Breast epithelium (tissue), 4 donors: ENCODE results near the gene CDC42SE1. TPM values are rescaled to one million over a fixed set of nuclear protein-coding genes. Genes with fewer than 3 reads are reported as not detected.

Experiments
- DNase-seq, 2 donors: peaks; one replicate each; pipeline ENCODE4 v3.0.0-alpha.2; 2019; ENCODE audit warnings: low spot score in 2 of 2
- H3K27ac ChIP-seq, 2 donors: fragments of 200-600 bp; sonication (generic) in 1 of 2; one replicate each; pipeline ENCODE4 v1.5.1; 2016 to 2019; ENCODE audit warnings: mild to moderate bottlenecking in 1 of 2
- H3K27me3 ChIP-seq, 2 donors: fragments of 200-600 bp; sonication (generic) in 1 of 2; one replicate each; pipeline versions ENCODE4 v1.5.1 to v1.6.0; 2017 to 2019; ENCODE audit warnings: control low read depth in 1 of 2, mild to moderate bottlenecking in 1 of 2
- H3K36me3 ChIP-seq: fragments of 200-600 bp; one replicate; pipeline ENCODE4 v1.5.1; 2019
- H3K4me1 ChIP-seq, 2 donors: fragments of 200-600 bp; sonication (generic); one replicate each; pipeline ENCODE4 v1.5.1; 2016 to 2019; ENCODE audit warnings: control low read depth in 1 of 2
- H3K4me3 ChIP-seq, 3 donors: fragments of 200-600 bp; sonication (generic); 1 replicate in 2 of 3; 2 replicates in 1 of 3; pipeline ENCODE4 v1.5.1; 2016 to 2019; ENCODE audit warnings: mild to moderate bottlenecking in 3 of 3, moderate library complexity in 2 of 3
- H3K9me3 ChIP-seq, 2 donors: fragments of 200-600 bp; sonication (generic) in 1 of 2; one replicate each; pipeline ENCODE4 v1.5.1; 2016 to 2019; ENCODE audit warnings: control low read depth in 1 of 2
- CTCF ChIP-seq, 3 donors: fragments of 450-650 bp; IDR thresholded peaks; one replicate each; pipeline ENCODE4 v1.5.1; 2016 to 2017; ENCODE audit warnings: antibody characterized with exemption in 3 of 3, mild to moderate bottlenecking in 3 of 3, moderate library complexity in 3 of 3
- POLR2A ChIP-seq: fragments of 450-650 bp; IDR thresholded peaks from one replicate; pipeline ENCODE4 v1.6.1; 2016; ENCODE audit warnings: antibody characterized with exemption, mild to moderate bottlenecking, moderate library complexity
- POLR2AphosphoS5 ChIP-seq, 3 donors: sonication (generic); formaldehyde crosslinking; IDR thresholded peaks; one replicate each; pipeline ENCODE4 v1.6.1; 2017; ENCODE audit warnings: antibody characterized with exemption in 3 of 3
- intact Hi-C: fragments of 100-400 bp; cut with DNase I; formaldehyde crosslinking; loops from one replicate; pipeline ENCODE4 v1.15.1; 2023; ENCODE audit warnings: low total_unique reads
- total RNA-seq, 3 donors: library from RNA; depleted of rRNA; stranded (reverse); fragments of >200 nt; gene quantifications; one replicate each; pipeline ENCODE4 v1.1.0, GENCODE V29; 2016

CDC42SE1 gene
- total RNA-seq, 3 donors from 2014 or later, result 49.4 to 130 (median 85.9) TPM

GRCh38 chr1:151008244-151009205 is 50.9 kb downstream of the CDC42SE1 start, which contains the start of gene PRUNE1:
Gene PRUNE1 (plus strand): TSS chr1:151008449. CDS start chr1:151008633, 184 bp downstream.
- peak; percentile 93 to 96 for DNase-seq
- Histone ChIP-seq H3K4me1 (peaks cover 0 to 25% of the 10 kb centered on the region in 2 donors), H3K9me3 (no peaks in the 10 kb centered on the region), H3K4me3 (peak within 1 kb of the TSS; percentile 60 to 83 (median 66)), H3K36me3 (no peaks in the 10 kb centered on the region), H3K27me3 (no peaks in the 10 kb centered on the region), H3K27ac (peak within 1 kb of the TSS; percentile 94 to 96)
- TF ChIP-seq CTCF (IDR thresholded peaks at IDR 0.05) (peak in 1 of 3 donors; percentile 8), POLR2AphosphoS5 (IDR thresholded peaks at IDR 0.05) (peak; percentile 73 to 86 (median 83)), POLR2A (peak; percentile 66)
- intact Hi-C loops, result no loop called here

- Histone ChIP-seq H3K27me3 (no peaks in the 10 kb centered on the region), H3K36me3 (no peaks in the 10 kb centered on the region), H3K9me3 (no peaks in the 10 kb centered on the region), H3K4me1 (peaks cover 0 to 29% of the 10 kb centered on the region in 2 donors), H3K4me3 (peak overlapping the region; percentile 60 to 83 (median 66)), H3K27ac (peak overlapping the region; percentile 94 to 96)
- TF ChIP-seq POLR2AphosphoS5 (IDR thresholded peaks at IDR 0.05) (no peak), POLR2A (no peak), CTCF (IDR thresholded peaks at IDR 0.05) (no peak)
- no peak for DNase-seq
- intact Hi-C loops, result no loop called here
Observed at GRCh38 chr1:151007853-151008243, 51.6 kb downstream of the CDC42SE1 start.

- peak; percentile 72 to 74 for DNase-seq
- intact Hi-C loops, result no loop called here
- H3K4me3 ChIP-seq, result peak within 1 kb of the TSS; percentile 51 to 83 (median 66)
Observed at GRCh38 chr1:151006327-151007052, 52.9 kb downstream of the CDC42SE1 start, which contains the start of gene MINDY1. Gene MINDY1 (minus strand): TSS chr1:151006902. CDS start chr1:151002617, 4,285 bp downstream.

GRCh38 chr1:151005729-151006319 is 53.6 kb downstream of the CDC42SE1 start:
- TF ChIP-seq POLR2A (no peak), POLR2AphosphoS5 (IDR thresholded peaks at IDR 0.05) (no peak), CTCF (IDR thresholded peaks at IDR 0.05) (no peak)
- H3K36me3 ChIP-seq, result no peaks in the 10 kb centered on the region
- DNase-seq, result no peak
- no peaks in the 10 kb centered on the region for H3K27me3 ChIP-seq
- peak overlapping the region; percentile 94 to 96 for H3K27ac ChIP-seq
- H3K4me3 ChIP-seq, result peak overlapping the region; percentile 51 to 75 (median 66)
- peaks cover 0 to 30% of the 10 kb centered on the region in 2 donors for H3K4me1 ChIP-seq
- H3K9me3 ChIP-seq, result no peaks in the 10 kb centered on the region
- intact Hi-C loops, result no loop called here

More at GRCh38 chr1:151006327-151007052, 52.9 kb downstream of the CDC42SE1 start, which contains the start of gene MINDY1:
- H3K27me3 ChIP-seq, result no peaks in the 10 kb centered on the region
- peak within 1 kb of the TSS; percentile 94 to 96 for H3K27ac ChIP-seq
- TF ChIP-seq CTCF (IDR thresholded peaks at IDR 0.05) (peak; percentile 48 to 64 (median 58)), POLR2AphosphoS5 (IDR thresholded peaks at IDR 0.05) (peak; percentile 35 to 76 (median 69)), POLR2A (no peak)
- no peaks in the 10 kb centered on the region for H3K9me3 ChIP-seq
- peaks cover 0 to 30% of the 10 kb centered on the region in 2 donors for H3K4me1 ChIP-seq
- H3K36me3 ChIP-seq, result no peaks in the 10 kb centered on the region
